Measurements from ENCODE around the gene LAMC3.

Gene LAMC3

DNA sequence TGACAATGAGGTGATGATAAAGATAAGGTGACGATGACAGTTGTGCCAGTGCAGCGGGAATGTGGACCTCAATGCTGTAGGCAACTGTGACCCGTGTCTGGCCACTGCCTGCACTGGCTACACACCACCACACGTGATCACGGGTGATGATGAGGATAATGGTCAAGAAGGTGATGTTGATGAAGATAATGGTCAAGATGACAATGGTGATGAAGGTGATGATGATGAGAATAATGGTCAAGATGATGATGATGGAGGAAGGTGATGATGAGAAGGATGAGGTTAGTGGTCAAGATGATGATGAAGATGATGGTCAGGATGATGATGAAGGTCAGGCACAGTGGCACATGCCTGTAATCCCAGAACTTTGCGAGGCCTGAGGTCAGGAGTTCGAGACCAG is 56.6 kb downstream of the LAMC3 start:
- H3K4me1 ChIP-seq (ENCODE audit: insufficient read depth, low read length): no peaks in the 10 kb centered on the region
- no peaks in the 10 kb centered on the region for H3K36me3 ChIP-seq (ENCODE audit: insufficient read depth, low read length)
- H3K27me3 ChIP-seq (ENCODE audit: control insufficient read depth in 1 of 2, insufficient read depth in 2 of 2, low read length in 2 of 2): no peaks in the 10 kb centered on the region
- no peaks in the 10 kb centered on the region for H3K9me3 ChIP-seq (ENCODE audit: low read length)
- H3K9ac ChIP-seq (ENCODE audit: low read length): no peak overlapping the region
- no peak overlapping the region for H3K4me3 ChIP-seq (ENCODE audit: low read depth in 1 of 2, low read length in 2 of 2)
- no peak overlapping the region for H3K27ac ChIP-seq (ENCODE audit: low read depth, low read length)

DNA sequence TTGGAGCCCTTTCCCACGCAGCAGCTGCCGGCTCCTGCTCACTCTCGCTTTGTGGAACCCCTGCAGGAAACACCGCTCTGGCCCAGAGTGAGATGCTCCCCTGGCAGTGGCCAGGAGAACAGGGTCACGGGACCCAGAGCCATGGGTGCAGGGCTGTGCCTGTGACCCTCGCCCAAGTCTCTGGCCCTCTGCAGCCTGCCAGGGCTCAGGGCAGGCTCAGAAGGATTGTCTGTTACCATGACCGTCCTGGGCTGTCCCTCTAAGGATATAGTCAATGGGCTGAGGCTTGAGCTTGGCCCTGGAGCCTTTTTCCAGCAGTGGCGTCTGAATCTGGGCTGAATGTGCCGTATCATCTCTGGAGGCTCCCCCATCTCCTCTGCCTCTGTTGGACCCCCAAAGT is 58.7 kb downstream of the LAMC3 start:
- H3K9me3 ChIP-seq (ENCODE audit: low read length): no peaks in the 10 kb centered on the region
- H3K27me3 ChIP-seq (ENCODE audit: control insufficient read depth in 1 of 2, insufficient read depth in 2 of 2, low read length in 2 of 2): no peaks in the 10 kb centered on the region
- no peak overlapping the region for H3K9ac ChIP-seq (ENCODE audit: low read length)
- H3K4me3 ChIP-seq (ENCODE audit: low read depth in 1 of 2, low read length in 2 of 2): no peak overlapping the region
- H3K4me1 ChIP-seq (ENCODE audit: insufficient read depth, low read length): no peaks in the 10 kb centered on the region
- H3K36me3 ChIP-seq (ENCODE audit: insufficient read depth, low read length): no peaks in the 10 kb centered on the region
- H3K27ac ChIP-seq (ENCODE audit: low read depth, low read length): no peak overlapping the region

DNA sequence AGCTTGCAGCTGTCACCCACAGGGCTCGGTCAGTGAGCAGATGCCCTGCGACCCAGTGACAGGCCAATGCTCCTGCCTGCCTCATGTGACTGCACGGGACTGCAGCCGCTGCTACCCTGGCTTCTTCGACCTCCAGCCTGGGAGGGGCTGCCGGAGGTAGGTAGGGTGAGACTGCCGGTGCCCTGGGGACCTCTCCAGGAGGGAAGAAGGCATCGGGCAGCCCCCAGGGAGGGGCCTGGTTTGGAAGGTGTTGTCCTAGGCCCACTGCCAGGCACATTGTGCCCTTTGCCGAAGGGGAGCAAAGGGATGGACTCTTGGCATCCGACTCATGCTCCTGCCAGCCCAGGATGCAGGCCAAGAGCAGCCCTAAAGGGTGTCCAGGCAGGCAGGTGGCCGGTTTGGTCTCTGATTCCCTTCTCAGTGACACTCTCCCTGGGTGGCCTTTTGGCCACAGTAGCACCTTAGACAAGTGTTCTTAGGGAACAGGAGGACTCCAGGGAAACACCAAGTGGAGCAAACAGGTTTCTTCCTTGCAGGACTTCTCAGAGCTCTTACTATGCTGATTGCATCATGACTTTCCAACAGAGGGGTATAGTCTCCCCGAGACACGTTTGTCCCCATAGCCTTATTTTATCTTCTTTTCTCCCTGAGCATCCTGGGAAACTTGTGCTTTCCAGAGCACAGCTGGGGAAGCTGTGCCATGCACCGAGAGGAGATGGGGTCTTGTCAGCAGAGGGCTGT is 59.3 kb downstream of the LAMC3 start:
- Histone ChIP-seq H3K36me3 (ENCODE audit: insufficient read depth, low read length) (no peaks in the 10 kb centered on the region), H3K9me3 (ENCODE audit: low read length) (no peaks in the 10 kb centered on the region), H3K4me3 (ENCODE audit: low read depth in 1 of 2, low read length in 2 of 2) (no peak overlapping the region), H3K4me1 (ENCODE audit: insufficient read depth, low read length) (no peaks in the 10 kb centered on the region), H3K27ac (ENCODE audit: low read depth, low read length) (no peak overlapping the region), H3K27me3 (ENCODE audit: control insufficient read depth in 1 of 2, insufficient read depth in 2 of 2, low read length in 2 of 2) (no peaks in the 10 kb centered on the region), H3K9ac (ENCODE audit: low read length) (no peak overlapping the region)

DNA sequence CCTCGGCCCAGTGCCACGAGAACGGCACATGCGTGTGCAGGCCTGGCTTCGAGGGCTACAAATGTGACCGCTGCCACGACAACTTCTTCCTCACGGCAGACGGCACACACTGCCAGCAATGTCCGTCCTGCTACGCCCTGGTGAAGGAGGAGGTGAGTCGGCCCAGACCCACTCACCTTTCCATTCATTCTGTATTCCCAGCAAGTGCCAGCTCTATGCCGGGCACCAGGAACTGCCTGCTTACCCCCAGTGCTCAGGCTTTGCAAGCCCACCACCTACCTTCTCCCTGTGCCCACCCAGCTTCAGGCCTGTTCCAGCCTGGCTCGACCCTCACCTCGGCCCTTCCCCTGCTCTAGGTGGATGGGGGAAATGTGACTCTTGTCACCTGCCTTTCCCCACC is 60.7 kb downstream of the LAMC3 start:
- no peaks in the 10 kb centered on the region for H3K4me1 ChIP-seq (ENCODE audit: insufficient read depth, low read length)
- no peak overlapping the region for H3K9ac ChIP-seq (ENCODE audit: low read length)
- H3K4me3 ChIP-seq (ENCODE audit: low read depth in 1 of 2, low read length in 2 of 2): no peak overlapping the region
- no peaks in the 10 kb centered on the region for H3K27me3 ChIP-seq (ENCODE audit: control insufficient read depth in 1 of 2, insufficient read depth in 2 of 2, low read length in 2 of 2)
- H3K27ac ChIP-seq (ENCODE audit: low read depth, low read length): no peak overlapping the region
- H3K9me3 ChIP-seq (ENCODE audit: low read length): no peaks in the 10 kb centered on the region
- H3K36me3 ChIP-seq (ENCODE audit: insufficient read depth, low read length): no peaks in the 10 kb centered on the region

DNA sequence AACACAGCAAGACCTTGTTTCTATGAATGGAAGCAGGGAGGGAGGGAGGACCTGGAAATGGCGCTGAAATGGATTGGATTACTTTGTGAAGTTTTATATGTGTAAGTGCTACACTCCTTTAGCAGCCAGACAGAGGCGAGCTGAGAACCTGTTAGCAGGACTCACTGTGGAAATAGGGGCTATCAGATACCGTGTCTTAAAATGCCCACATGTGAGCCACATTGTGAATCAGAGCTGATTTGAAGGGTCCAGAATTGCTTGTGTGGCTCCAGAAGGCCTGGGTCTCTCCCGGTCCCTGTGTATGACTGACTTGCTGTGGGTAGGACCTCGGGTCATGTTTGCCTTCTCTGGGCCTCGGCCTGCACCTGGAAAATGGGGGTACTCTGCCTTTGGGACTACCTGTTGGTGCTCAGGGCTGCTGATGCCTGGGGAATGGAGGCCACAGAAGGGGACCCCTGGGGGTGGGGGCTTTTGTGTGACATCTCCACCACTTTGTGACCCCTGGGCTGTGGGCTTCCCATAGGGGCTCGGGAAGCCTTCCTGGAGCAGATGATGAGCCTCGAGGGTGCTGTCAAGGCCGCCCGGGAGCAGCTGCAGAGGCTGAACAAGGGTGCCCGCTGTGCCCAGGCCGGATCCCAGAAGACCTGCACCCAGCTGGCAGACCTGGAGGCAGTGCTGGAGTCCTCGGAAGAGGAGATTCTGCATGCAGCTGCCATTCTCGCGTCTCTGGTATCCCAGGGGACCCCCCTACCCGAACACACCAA is 63.3 kb downstream of the LAMC3 start:
- no peak overlapping the region for H3K27ac ChIP-seq (ENCODE audit: low read depth, low read length)
- no peaks in the 10 kb centered on the region for H3K27me3 ChIP-seq (ENCODE audit: control insufficient read depth in 1 of 2, insufficient read depth in 2 of 2, low read length in 2 of 2)
- H3K9ac ChIP-seq (ENCODE audit: low read length): no peak overlapping the region
- H3K4me3 ChIP-seq (ENCODE audit: low read depth in 1 of 2, low read length in 2 of 2): no peak overlapping the region
- no peaks in the 10 kb centered on the region for H3K4me1 ChIP-seq (ENCODE audit: insufficient read depth, low read length)
- H3K36me3 ChIP-seq (ENCODE audit: insufficient read depth, low read length): no peaks in the 10 kb centered on the region
- no peaks in the 10 kb centered on the region for H3K9me3 ChIP-seq (ENCODE audit: low read length)

DNA sequence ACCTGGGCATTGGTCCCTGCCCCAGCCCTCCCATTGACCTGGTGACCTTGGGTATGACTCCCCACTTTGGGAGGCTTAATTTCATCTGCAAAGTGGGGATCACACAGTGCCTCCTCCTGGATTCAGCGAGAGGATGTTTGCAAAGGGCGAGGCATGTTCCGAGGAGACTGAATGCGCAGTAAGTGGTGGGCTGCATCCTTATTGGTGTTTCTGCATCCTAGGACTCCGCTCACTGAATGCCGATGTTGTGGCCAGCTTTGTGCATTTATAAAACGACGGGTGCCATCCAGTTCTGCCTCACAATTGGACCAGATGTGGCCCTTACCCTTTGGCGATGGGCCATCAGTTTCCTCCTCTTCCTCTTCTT is 63.9 kb downstream of the LAMC3 start:
- Histone ChIP-seq H3K4me3 (ENCODE audit: low read depth in 1 of 2, low read length in 2 of 2) (no peak overlapping the region), H3K9ac (ENCODE audit: low read length) (no peak overlapping the region), H3K9me3 (ENCODE audit: low read length) (no peaks in the 10 kb centered on the region), H3K36me3 (ENCODE audit: insufficient read depth, low read length) (no peaks in the 10 kb centered on the region), H3K4me1 (ENCODE audit: insufficient read depth, low read length) (no peaks in the 10 kb centered on the region), H3K27ac (ENCODE audit: low read depth, low read length) (no peak overlapping the region), H3K27me3 (ENCODE audit: control insufficient read depth in 1 of 2, insufficient read depth in 2 of 2, low read length in 2 of 2) (no peaks in the 10 kb centered on the region)

- Histone ChIP-seq H3K27me3 (ENCODE audit: control insufficient read depth in 1 of 2, insufficient read depth in 2 of 2, low read length in 2 of 2) (no peaks in the 10 kb centered on the region), H3K9ac (ENCODE audit: low read length) (no peak overlapping the region), H3K36me3 (ENCODE audit: insufficient read depth, low read length) (no peaks in the 10 kb centered on the region), H3K9me3 (ENCODE audit: low read length) (no peaks in the 10 kb centered on the region), H3K4me1 (ENCODE audit: insufficient read depth, low read length) (no peaks in the 10 kb centered on the region), H3K4me3 (ENCODE audit: low read depth in 1 of 2, low read length in 2 of 2) (no peak overlapping the region), H3K27ac (ENCODE audit: low read depth, low read length) (no peak overlapping the region)
Observed at GRCh38 chr9:131076347-131077195, 67.6 kb downstream of the LAMC3 start.

GRCh38 chr9:131078427-131079366 is 69.7 kb downstream of the LAMC3 start:
- H3K27me3 ChIP-seq (ENCODE audit: control insufficient read depth in 1 of 2, insufficient read depth in 2 of 2, low read length in 2 of 2): no peaks in the 10 kb centered on the region
- H3K36me3 ChIP-seq (ENCODE audit: insufficient read depth, low read length): no peaks in the 10 kb centered on the region
- no peak overlapping the region for H3K9ac ChIP-seq (ENCODE audit: low read length)
- no peaks in the 10 kb centered on the region for H3K9me3 ChIP-seq (ENCODE audit: low read length)
- no peak overlapping the region for H3K27ac ChIP-seq (ENCODE audit: low read depth, low read length)
- H3K4me3 ChIP-seq (ENCODE audit: low read depth in 1 of 2, low read length in 2 of 2): no peak overlapping the region
- H3K4me1 ChIP-seq (ENCODE audit: insufficient read depth, low read length): no peaks in the 10 kb centered on the region

GRCh38 chr9:131080589-131080988 is 71.6 kb downstream of the LAMC3 start:
- no peak overlapping the region for H3K4me3 ChIP-seq (ENCODE audit: low read depth in 1 of 2, low read length in 2 of 2)

GRCh38 chr9:131081868-131082267 is 72.9 kb downstream of the LAMC3 start:
- no peaks in the 10 kb centered on the region for H3K9me3 ChIP-seq (ENCODE audit: low read length)
- H3K27me3 ChIP-seq (ENCODE audit: control insufficient read depth in 1 of 2, insufficient read depth in 2 of 2, low read length in 2 of 2): no peaks in the 10 kb centered on the region
- H3K4me3 ChIP-seq (ENCODE audit: low read depth in 1 of 2, low read length in 2 of 2): no peak overlapping the region
- no peak overlapping the region for H3K9ac ChIP-seq (ENCODE audit: low read length)
- H3K27ac ChIP-seq (ENCODE audit: low read depth, low read length): no peak overlapping the region
- no peaks in the 10 kb centered on the region for H3K36me3 ChIP-seq (ENCODE audit: insufficient read depth, low read length)
- no peaks in the 10 kb centered on the region for H3K4me1 ChIP-seq (ENCODE audit: insufficient read depth, low read length)

More at GRCh38 chr9:131080589-131080988, 71.6 kb downstream of the LAMC3 start:
- Histone ChIP-seq H3K27me3 (ENCODE audit: control insufficient read depth in 1 of 2, insufficient read depth in 2 of 2, low read length in 2 of 2) (no peaks in the 10 kb centered on the region), H3K27ac (ENCODE audit: low read depth, low read length) (no peak overlapping the region), H3K9ac (ENCODE audit: low read length) (no peak overlapping the region), H3K4me1 (ENCODE audit: insufficient read depth, low read length) (no peaks in the 10 kb centered on the region), H3K36me3 (ENCODE audit: insufficient read depth, low read length) (no peaks in the 10 kb centered on the region), H3K9me3 (ENCODE audit: low read length) (no peaks in the 10 kb centered on the region)

All from muscle layer of colon (tissue), 2 donors.